ENCODE data around the gene FAM168B.

GRCh38 chr2:131005216-131005935 lies 87.9 kb downstream of the FAM168B start:
- TF ChIP-seq POLR2A (IDR thresholded peaks at IDR 0.05), result no peak
- no peak for TF ChIP-seq CTCF (IDR thresholded peaks at IDR 0.05)
- TF ChIP-seq EP300 (IDR thresholded peaks at IDR 0.05), result no peak
